Keratinocyte (primary cell): ENCODE measurements around the gene LITAFD.

ENCODE experiments used
- EZH2 ChIP-seq: IDR thresholded peaks from one replicate; pipeline ENCODE4 v1.6.1; 2012; ENCODE audit warnings: inconsistent platforms, mild to moderate bottlenecking, low read length, moderate library complexity
- TF ChIP-seq, protein P1 (sequence below), 3 experiments: IDR thresholded peaks in 1 of 3; conservative IDR thresholded peaks in 1 of 3; optimal IDR thresholded peaks in 1 of 3; 2 replicates in 2 of 3; 3 replicates in 1 of 3; pipeline versions ENCODE3 to v1.5.1; 2011; ENCODE audit warnings: low read length in 3 of 3, mild to moderate bottlenecking in 3 of 3, moderate library complexity in 2 of 3, control low read depth in 1 of 3, inconsistent platforms in 1 of 3; ENCODE audit not compliant: insufficient read depth in 2 of 3; ENCODE audit errors: extremely low read depth in 1 of 3

DNA sequence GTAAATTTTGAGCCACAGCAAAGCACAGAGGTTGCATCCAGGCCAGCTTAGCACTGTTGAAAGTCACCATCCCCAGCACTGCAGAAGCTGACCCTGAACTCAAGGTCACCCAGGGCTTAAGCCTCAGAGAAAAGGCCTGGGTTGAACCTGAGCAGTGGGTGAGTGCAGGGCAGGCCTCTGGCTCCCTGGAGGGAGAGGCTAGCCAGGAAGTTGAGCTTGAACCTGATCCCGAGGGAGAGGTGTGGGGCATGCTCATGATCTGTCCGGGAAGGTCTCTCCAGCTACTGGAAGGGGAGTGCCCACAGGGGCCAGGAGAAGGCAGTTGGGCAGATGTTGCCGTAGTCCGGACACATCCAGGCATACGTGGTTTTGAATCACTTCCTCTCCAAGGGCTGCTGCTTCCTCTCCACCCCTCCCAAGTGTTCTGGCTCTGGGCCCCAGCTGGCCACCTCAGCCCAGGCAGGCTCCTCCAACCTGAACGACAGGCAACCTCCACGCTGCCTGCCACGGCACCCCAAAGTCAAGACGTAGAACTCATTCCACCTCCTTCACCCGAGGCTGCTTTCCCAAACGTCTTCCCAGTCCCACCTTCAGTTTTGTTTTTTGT lies 31.8 kb upstream of the LITAFD start:
- TF ChIP-seq EZH2: no peak
- TF ChIP-seq, protein P1, sequence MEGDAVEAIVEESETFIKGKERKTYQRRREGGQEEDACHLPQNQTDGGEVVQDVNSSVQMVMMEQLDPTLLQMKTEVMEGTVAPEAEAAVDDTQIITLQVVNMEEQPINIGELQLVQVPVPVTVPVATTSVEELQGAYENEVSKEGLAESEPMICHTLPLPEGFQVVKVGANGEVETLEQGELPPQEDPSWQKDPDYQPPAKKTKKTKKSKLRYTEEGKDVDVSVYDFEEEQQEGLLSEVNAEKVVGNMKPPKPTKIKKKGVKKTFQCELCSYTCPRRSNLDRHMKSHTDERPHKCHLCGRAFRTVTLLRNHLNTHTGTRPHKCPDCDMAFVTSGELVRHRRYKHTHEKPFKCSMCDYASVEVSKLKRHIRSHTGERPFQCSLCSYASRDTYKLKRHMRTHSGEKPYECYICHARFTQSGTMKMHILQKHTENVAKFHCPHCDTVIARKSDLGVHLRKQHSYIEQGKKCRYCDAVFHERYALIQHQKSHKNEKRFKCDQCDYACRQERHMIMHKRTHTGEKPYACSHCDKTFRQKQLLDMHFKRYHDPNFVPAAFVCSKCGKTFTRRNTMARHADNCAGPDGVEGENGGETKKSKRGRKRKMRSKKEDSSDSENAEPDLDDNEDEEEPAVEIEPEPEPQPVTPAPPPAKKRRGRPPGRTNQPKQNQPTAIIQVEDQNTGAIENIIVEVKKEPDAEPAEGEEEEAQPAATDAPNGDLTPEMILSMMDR (optimal IDR thresholded peaks at IDR 0.05 in 1 of 3, IDR thresholded peaks at IDR 0.05 in 1 of 3, conservative IDR thresholded peaks at IDR 0.05 in 1 of 3; ENCODE audit: extremely low read depth in 1 of 3, insufficient read depth in 2 of 3, low read length in 3 of 3): no peak
